ENCODE measurements around the gene DPYSL5. TPM values are rescaled to one million over a fixed set of nuclear protein-coding genes. Genes with fewer than 3 reads are reported as not detected.

DPYSL5 gene
- total and polyA plus RNA-seq, 2 of the 13 experiments (the other 11 are each of a cell fraction or from before 2014, with no cell fraction given) = 0.15 TPM; not detected in 1

GRCh38 chr2:26911911-26912861 lies 64.3 kb downstream of the DPYSL5 start (continued):
- TF ChIP-seq KDM5A (IDR thresholded peaks at IDR 0.05; ENCODE audit: borderline replicate concordance, low read length) = no peak
- no peak for TF ChIP-seq GTF2F1 (IDR thresholded peaks at IDR 0.05; ENCODE audit: low read length)
- no peak for TF ChIP-seq HOXA9 (CRISPR knock-in tag; IDR thresholded peaks at IDR 0.05; ENCODE audit: borderline replicate concordance)
- TF ChIP-seq ZNF34 (CRISPR knock-in tag; IDR thresholded peaks at IDR 0.05; ENCODE audit: borderline replicate concordance) = no peak

- CTCF ChIA-PET (ENCODE audit: low intra/inter-chr PET ratio, low total read pairs) = no interaction called here
- no peak for FAIRE-seq
- TF ChIP-seq ZSCAN29 (CRISPR knock-in tag; conservative IDR thresholded peaks at IDR 0.05) = no peak
- TF ChIP-seq UBTF (CRISPR knock-in tag; IDR thresholded peaks at IDR 0.05) = no peak
- TF ChIP-seq KDM2A (CRISPR knock-in tag; IDR thresholded peaks at IDR 0.05; ENCODE audit: borderline replicate concordance, low read depth) = no peak
- TF ChIP-seq ZBTB38 (CRISPR knock-in tag; IDR thresholded peaks at IDR 0.05) = no peak
- no peak for TF ChIP-seq ZNF777 (CRISPR knock-in tag; IDR thresholded peaks at IDR 0.05)
- no peak for TF ChIP-seq PAWR (CRISPR knock-in tag; IDR thresholded peaks at IDR 0.05; ENCODE audit: borderline replicate concordance)
- no peak for TF ChIP-seq ZNF580 (CRISPR knock-in tag; IDR thresholded peaks at IDR 0.05; ENCODE audit: borderline replicate concordance, low read depth)
These were observed 65.7 kb downstream of the DPYSL5 start for GRCh38 chr2:26913606-26913998.

More at GRCh38 chr2:26913606-26913998, 65.7 kb downstream of the DPYSL5 start:
- peaks cover 11 to 68% of the 10 kb centered on the region in 2 experiments for H3K27me3 ChIP-seq (ENCODE audit: control insufficient read depth in 1 of 2, insufficient read depth in 2 of 2, low read length in 2 of 2)
- H3K36me3 ChIP-seq (replicated peaks in 1 of 2; ENCODE audit: control insufficient read depth in 1 of 2, insufficient read depth in 2 of 2, low read length in 2 of 2) = no peaks in the 10 kb centered on the region
- H3K4me1 ChIP-seq (ENCODE audit: insufficient read depth, low read length) = 0 out of 2 replicates have a peak, but pooled peaks cover 7% of the 10 kb centered on the region
- no peak overlapping the region for H3K4me2 ChIP-seq (ENCODE audit: low read depth, low read length)
- BruUV-seq (replicated peaks) = no TSS peak
- no peak overlapping the region for H3K4me3 ChIP-seq (replicated peaks in 1 of 3; ENCODE audit: insufficient read depth in 1 of 3, low read depth in 2 of 3, low read length in 3 of 3)
- no peak overlapping the region for H3K27ac ChIP-seq (ENCODE audit: extremely low read length, insufficient read depth, low read length)
- 29% methylated on average over 2 of the region's 2 CpGs for WGBS (ENCODE audit: low lambda C conversion rate)
- intact Hi-C loops (cut with micrococcal nuclease; ENCODE audit: unreplicated experiment) = no loop called here
- POLR2A ChIA-PET = no interaction called here
- H3K9me3 ChIP-seq (ENCODE audit: low read length) = no peaks in the 10 kb centered on the region
- no peaks in the 10 kb centered on the region for H3K79me2 ChIP-seq (ENCODE audit: insufficient read depth, low read length)
- no peak for ATAC-seq
- no peak overlapping the region for H2AFZ ChIP-seq (ENCODE audit: low read length)
- no peak for DNase-seq (ENCODE audit: low spot score)
- no peak overlapping the region for H3K9ac ChIP-seq (ENCODE audit: insufficient read depth, low read depth, low read length)
- H4K20me1 ChIP-seq (ENCODE audit: insufficient read depth, low read length) = no peaks in the 10 kb centered on the region
- in situ Hi-C loops (cut with HindIII; ENCODE audit: extremely low pct_ligation_motif_present, low pct_unique_long_range_greater_than_20kb) = no loop called here

All from HepG2 (cell line).